Body of pancreas (tissue), 4 donors: Measurements from ENCODE around the gene BLM. TPM values are rescaled to one million over a fixed set of nuclear protein-coding genes. Genes with fewer than 3 reads are reported as not detected.

ENCODE experiments used
- ATAC-seq: fragments of 150-250 bp; one replicate; pipeline ENCODE4 v1.9.1; 2016
- DNase-seq, 4 donors: peaks; one replicate each; pipeline ENCODE4 v3.0.0-alpha.2; 2019
- H3K27ac ChIP-seq, 4 donors: fragments of 200-600 bp; sonication (generic); 1 replicate in 3 of 4; 2 replicates in 1 of 4; pipeline versions ENCODE4 v1.5.1 to v1.6.1; 2016 to 2019; ENCODE audit warnings: mild to moderate bottlenecking in 1 of 4, mixed read lengths in 1 of 4, moderate library complexity in 1 of 4
- H3K27me3 ChIP-seq, 2 donors: fragments of 200-600 bp; sonication (generic); one replicate each; pipeline ENCODE4 v1.6.0; 2016; ENCODE audit warnings: mild to moderate bottlenecking in 1 of 2
- H3K36me3 ChIP-seq, 2 donors: fragments of 200-600 bp; sonication (generic); replicated peaks in 1 of 2; 2 replicates each; pipeline ENCODE4 v1.5.1; 2016; ENCODE audit warnings: low read depth in 2 of 2; ENCODE audit not compliant: insufficient read depth in 1 of 2
- H3K4me1 ChIP-seq: fragments of 200-600 bp; sonication (generic); one replicate; pipeline ENCODE4 v1.6.0; 2016
- H3K4me3 ChIP-seq, 2 donors: fragments of 200-600 bp; sonication (generic); 1 replicate in 1 of 2; 2 replicates in 1 of 2; pipeline ENCODE4 v1.5.1; 2016 to 2019
- H3K9me3 ChIP-seq, 3 donors: fragments of 200-600 bp; sonication (generic); 1 replicate in 2 of 3; 2 replicates in 1 of 3; pipeline ENCODE4 v1.5.1; 2016
- CTCF ChIP-seq, 7 experiments: fragments of 450-650 bp in 4 of 7; fragments of 200-600 bp in 3 of 7; sonication (generic) in 3 of 7; IDR thresholded peaks; one replicate each; pipeline ENCODE4 v1.5.1; 2016 to 2019; ENCODE audit warnings: antibody characterized with exemption in 7 of 7
- POLR2A ChIP-seq, 3 donors: fragments of 450-650 bp; IDR thresholded peaks; one replicate each; pipeline ENCODE4 v1.6.1; 2016; ENCODE audit warnings: antibody characterized with exemption in 3 of 3, mild to moderate bottlenecking in 2 of 3
- WGBS, 2 donors: methylation state at CpG; one replicate each; pipeline ENCODE4 v1.1.5; 2017; 5-methylcytosine and 5-hydroxymethylcytosine counted together
- intact Hi-C: fragments of 100-400 bp; cut with DNase I; formaldehyde crosslinking; loops from one replicate; pipeline ENCODE4 v1.15.1; 2023
- total RNA-seq, 2 donors: library from RNA; depleted of rRNA; stranded (reverse); fragments of >200 nt; gene quantifications; one replicate each; pipeline ENCODE4 v1.1.0, GENCODE V29; 2016

The BLM gene
- total RNA-seq, 2 donors from 2014 or later: 0.26 to 1.3 TPM

GRCh38 chr15:90807074-90807785 lies 90.1 kb downstream of the BLM start:
- no peak for ATAC-seq
- DNase-seq: no peak
- Histone ChIP-seq H3K4me1 (no peaks in the 10 kb centered on the region), H3K9me3 (no peaks in the 10 kb centered on the region), H3K36me3 (no peaks in the 10 kb centered on the region), H3K4me3 (no peak overlapping the region), H3K27ac (no peak overlapping the region), H3K27me3 (no peaks in the 10 kb centered on the region)
- intact Hi-C loops: no loop called here
- TF ChIP-seq POLR2A (IDR thresholded peaks at IDR 0.05) (no peak), CTCF (IDR thresholded peaks at IDR 0.05) (no peak)
- 84 to 87% methylated on average over 8 of the region's 8 CpGs for WGBS, 2 donors

- ATAC-seq: no peak
- no peak overlapping the region for H3K4me3 ChIP-seq
- WGBS, 2 donors: 91 to 94% methylated on average over 2 of the region's 2 CpGs
- TF ChIP-seq CTCF (IDR thresholded peaks at IDR 0.05): no peak
- DNase-seq: no peak
- no peaks in the 10 kb centered on the region for H3K4me1 ChIP-seq
- no peak overlapping the region for H3K27ac ChIP-seq
- no peaks in the 10 kb centered on the region for H3K9me3 ChIP-seq
- H3K27me3 ChIP-seq: no peaks in the 10 kb centered on the region
- no peaks in the 10 kb centered on the region for H3K36me3 ChIP-seq
- intact Hi-C loops: no loop called here
These were observed 90.6 kb downstream of the BLM start for GRCh38 chr15:90807786-90808086.

GRCh38 chr15:90808517-90809235 lies 91.5 kb downstream of the BLM start:
- TF ChIP-seq CTCF (IDR thresholded peaks at IDR 0.05) (no peak), POLR2A (IDR thresholded peaks at IDR 0.05) (peak in 1 of 3 donors; percentile 18)
- DNase-seq (no peak), ATAC-seq (no peak)
- H3K9me3 ChIP-seq: no peaks in the 10 kb centered on the region
- no peaks in the 10 kb centered on the region for H3K4me1 ChIP-seq
- H3K27me3 ChIP-seq: no peaks in the 10 kb centered on the region
- H3K27ac ChIP-seq: no peak overlapping the region
- H3K4me3 ChIP-seq: no peak overlapping the region
- intact Hi-C loops: no loop called here
- 79 to 91% methylated on average over 8 of the region's 8 CpGs for WGBS, 2 donors
- no peaks in the 10 kb centered on the region for H3K36me3 ChIP-seq

- WGBS, 2 donors: 85 to 94% methylated on average over 4 of the region's 4 CpGs
- no peak overlapping the region for H3K4me3 ChIP-seq
- TF ChIP-seq CTCF (IDR thresholded peaks at IDR 0.05): no peak
- no peak for TF ChIP-seq POLR2A (IDR thresholded peaks at IDR 0.05)
- H3K27me3 ChIP-seq: no peaks in the 10 kb centered on the region
- no peaks in the 10 kb centered on the region for H3K4me1 ChIP-seq
- H3K9me3 ChIP-seq: no peaks in the 10 kb centered on the region
- intact Hi-C loops: no loop called here
- H3K36me3 ChIP-seq: no peaks in the 10 kb centered on the region
- ATAC-seq (no peak), DNase-seq (no peak)
- no peak overlapping the region for H3K27ac ChIP-seq
These were observed 92.4 kb downstream of the BLM start for GRCh38 chr15:90809536-90809935.

- 93 to 100% methylated on average over 3 to 4 of the region's 4 CpGs for WGBS, 2 donors
- intact Hi-C loops: no loop called here
- Histone ChIP-seq H3K27ac (no peak overlapping the region), H3K4me1 (no peaks in the 10 kb centered on the region), H3K36me3 (no peaks in the 10 kb centered on the region), H3K27me3 (no peaks in the 10 kb centered on the region), H3K4me3 (no peak overlapping the region), H3K9me3 (no peaks in the 10 kb centered on the region)
- ATAC-seq (no peak), DNase-seq (no peak)
- TF ChIP-seq POLR2A (IDR thresholded peaks at IDR 0.05): no peak
- TF ChIP-seq CTCF (IDR thresholded peaks at IDR 0.05): no peak
These were observed 93.2 kb downstream of the BLM start for GRCh38 chr15:90810354-90810753.
